Glomerular visceral epithelial cell (primary cell): Measurements from ENCODE around the gene QARS1.

Experiments
- DNase-seq: peaks from one replicate; pipeline ENCODE4 v3.0.0-alpha.2; 2016; ENCODE audit errors: extremely low spot score

QARS1 gene

DNA sequence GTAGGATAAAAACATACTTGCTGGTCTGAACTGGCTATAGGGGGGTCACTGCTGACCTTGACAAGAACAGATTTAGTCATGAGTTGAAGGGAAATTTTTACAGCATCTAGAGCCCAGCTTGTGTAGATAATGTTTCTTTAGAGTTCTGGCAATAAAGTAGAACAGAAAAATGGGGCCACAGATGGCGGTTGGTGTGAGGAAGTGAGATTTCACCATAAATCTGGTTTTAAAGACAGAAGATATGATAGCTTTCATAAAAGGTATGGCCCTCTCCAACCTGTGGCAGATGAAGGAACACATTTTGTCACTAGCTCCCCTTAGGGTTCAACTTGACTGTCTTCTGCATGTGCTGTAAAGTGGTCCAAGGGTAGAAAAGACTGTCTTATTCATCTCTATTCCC, 51.0 kb downstream of the QARS1 start:
- no peak for DNase-seq
